GM12892 (cell line): ENCODE data around the gene NSDHL.

Experiments
- POLR2A ChIP-seq: IDR thresholded peaks from 2 replicates; pipeline ENCODE4 v1.6.1; 2011; ENCODE audit warnings: low read depth, low read length, control low read depth
- POLR2AphosphoS5 ChIP-seq: IDR thresholded peaks from 2 replicates; pipeline ENCODE4 v1.6.1; 2011; ENCODE audit warnings: low read depth, low read length, control low read depth
- TAF1 ChIP-seq: IDR thresholded peaks from 2 replicates; pipeline ENCODE4 v1.6.1; 2011; ENCODE audit warnings: low read depth, mild to moderate bottlenecking, control low read depth, low read length, borderline replicate concordance

DNA sequence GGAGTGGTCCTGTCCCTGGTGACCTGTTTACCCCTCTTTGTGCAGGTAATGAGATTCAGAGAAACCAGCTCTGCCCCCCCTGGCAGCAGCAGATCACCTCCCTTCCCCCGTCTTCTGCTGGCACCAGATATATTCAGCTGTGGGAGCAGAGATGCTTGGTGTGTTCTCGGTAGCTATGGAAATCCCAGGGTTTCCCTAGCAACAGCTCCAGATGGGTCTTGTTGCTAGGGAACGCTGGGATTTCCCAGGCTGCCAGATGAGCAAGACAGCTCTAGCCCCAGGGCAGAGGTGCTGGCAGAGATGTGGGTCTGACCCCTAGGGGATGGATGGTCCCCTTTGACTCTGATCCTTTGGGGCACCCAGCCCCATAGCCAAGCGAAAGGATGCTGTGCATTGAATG is 20.5 kb upstream of the NSDHL start:
- TF ChIP-seq POLR2AphosphoS5 (no peak), POLR2A (no peak), TAF1 (no peak)
